Measurements from ENCODE around the gene EMP1. TPM values are rescaled to one million over a fixed set of nuclear protein-coding genes. Genes with fewer than 3 reads are reported as not detected.
A peak's percentile ranks its signal among the peaks of the same experiment; 100 is the strongest.

EMP1 gene
- total RNA-seq, 1 experiment from 2014 or later = 0.63 TPM

GRCh38 chr12:13186302-13186701 lies 10.2 kb upstream of the EMP1 start:
- Histone ChIP-seq H3T11ph (ENCODE audit: low read length) (no peak overlapping the region), H3K4ac (ENCODE audit: low read depth, low read length) (no peak overlapping the region)
- no CpG with 5 or more reads among the region's 4 CpGs for WGBS (ENCODE audit: extremely low coverage, insufficient read length, low lambda C conversion rate)

More at GRCh38 chr12:13186302-13186701, 10.2 kb upstream of the EMP1 start:
- H2BK5ac ChIP-seq (ENCODE audit: insufficient read length, low read length) = no peak overlapping the region
- Mint-ChIP-seq H3K27me3 (ENCODE audit: low read depth) (no peaks in the 10 kb centered on the region), H3K36me3 (ENCODE audit: insufficient read depth in 1 of 3, low read depth in 3 of 3) (no peaks in the 10 kb centered on the region), H3K4me3 (no peak overlapping the region), H3K4me1 (peaks cover 4 to 8% of the 10 kb centered on the region in 2 experiments; a peak in 3 of 4 replicates), H3K27ac (no peak overlapping the region; a peak in 1 of 7 replicates), H3K9me3 (no peaks in the 10 kb centered on the region)
- no peak overlapping the region for H2BK15ac ChIP-seq (ENCODE audit: low read depth, low read length)
- no peak overlapping the region for H3K23ac ChIP-seq (ENCODE audit: insufficient read length, low read depth, low read length)
- no peak overlapping the region for H2AK5ac ChIP-seq (ENCODE audit: insufficient read length, low read length)
- H3K18ac ChIP-seq (ENCODE audit: insufficient read length, low read depth, low read length) = no peak overlapping the region
- no peaks in the 10 kb centered on the region for H4K20me1 ChIP-seq (ENCODE audit: control insufficient read depth, insufficient read depth, insufficient read length)
- peak; percentile 25 for DNase-seq
- H3K23me2 ChIP-seq (ENCODE audit: insufficient read length, low read depth, low read length, poor library complexity, severe bottlenecking) = no peaks in the 10 kb centered on the region
- H3K56ac ChIP-seq (ENCODE audit: insufficient read length, low read depth, low read length) = no peak overlapping the region
- H3K79me1 ChIP-seq (ENCODE audit: insufficient read depth, low read depth, low read length, poor library complexity, severe bottlenecking) = no peaks in the 10 kb centered on the region
- H3K27me3 ChIP-seq (ENCODE audit: insufficient read depth, low read length) = no peaks in the 10 kb centered on the region
- H3K79me2 ChIP-seq (ENCODE audit: insufficient read depth, low read length) = no peaks in the 10 kb centered on the region
- no peak overlapping the region for H3K14ac ChIP-seq (ENCODE audit: insufficient read depth, low read length)
- H3K9ac ChIP-seq (ENCODE audit: extremely low read depth, insufficient read length, low read length) = no peak overlapping the region
- TF ChIP-seq, protein P1, sequence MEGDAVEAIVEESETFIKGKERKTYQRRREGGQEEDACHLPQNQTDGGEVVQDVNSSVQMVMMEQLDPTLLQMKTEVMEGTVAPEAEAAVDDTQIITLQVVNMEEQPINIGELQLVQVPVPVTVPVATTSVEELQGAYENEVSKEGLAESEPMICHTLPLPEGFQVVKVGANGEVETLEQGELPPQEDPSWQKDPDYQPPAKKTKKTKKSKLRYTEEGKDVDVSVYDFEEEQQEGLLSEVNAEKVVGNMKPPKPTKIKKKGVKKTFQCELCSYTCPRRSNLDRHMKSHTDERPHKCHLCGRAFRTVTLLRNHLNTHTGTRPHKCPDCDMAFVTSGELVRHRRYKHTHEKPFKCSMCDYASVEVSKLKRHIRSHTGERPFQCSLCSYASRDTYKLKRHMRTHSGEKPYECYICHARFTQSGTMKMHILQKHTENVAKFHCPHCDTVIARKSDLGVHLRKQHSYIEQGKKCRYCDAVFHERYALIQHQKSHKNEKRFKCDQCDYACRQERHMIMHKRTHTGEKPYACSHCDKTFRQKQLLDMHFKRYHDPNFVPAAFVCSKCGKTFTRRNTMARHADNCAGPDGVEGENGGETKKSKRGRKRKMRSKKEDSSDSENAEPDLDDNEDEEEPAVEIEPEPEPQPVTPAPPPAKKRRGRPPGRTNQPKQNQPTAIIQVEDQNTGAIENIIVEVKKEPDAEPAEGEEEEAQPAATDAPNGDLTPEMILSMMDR (conservative IDR thresholded peaks at IDR 0.05) = no peak
- H3K4me1 ChIP-seq (ENCODE audit: insufficient read depth, low read length) = peaks cover 5% of the 10 kb centered on the region; the same call in 1 of the 2 replicates
- no peak overlapping the region for H2BK12ac ChIP-seq (ENCODE audit: insufficient read length, low read depth, low read length)
- H4K91ac ChIP-seq (ENCODE audit: insufficient read length, low read depth, low read length) = no peak overlapping the region
- no peak overlapping the region for H3K27ac ChIP-seq (ENCODE audit: insufficient read length, low read depth, low read length)
- no peak overlapping the region for H4K5ac ChIP-seq (ENCODE audit: insufficient read length, low read depth, low read length)
- H4K8ac ChIP-seq (replicated peaks; ENCODE audit: insufficient read length, low read depth, low read length) = no peak overlapping the region
- no peak overlapping the region for H2AFZ ChIP-seq (ENCODE audit: low read length)
- H3K9me3 ChIP-seq (ENCODE audit: control insufficient read depth, low read depth, low read length) = no peaks in the 10 kb centered on the region
- no peak overlapping the region for H2BK20ac ChIP-seq (ENCODE audit: low read depth, low read length, poor library complexity, severe bottlenecking)
- no peak overlapping the region for H3K4me2 ChIP-seq (ENCODE audit: insufficient read depth, insufficient read length, low read length)
- H2BK120ac ChIP-seq (ENCODE audit: low read depth, low read length, poor library complexity, severe bottlenecking) = no peak overlapping the region

All from H9 (cell line).